GDM1 (cell line): ENCODE data around the gene SSTR5.

Experiments
- DNase-seq: peaks from one replicate; lab custom pipeline; 2025; lab: John Stamatoyannopoulos, UW

SSTR5 gene

DNA sequence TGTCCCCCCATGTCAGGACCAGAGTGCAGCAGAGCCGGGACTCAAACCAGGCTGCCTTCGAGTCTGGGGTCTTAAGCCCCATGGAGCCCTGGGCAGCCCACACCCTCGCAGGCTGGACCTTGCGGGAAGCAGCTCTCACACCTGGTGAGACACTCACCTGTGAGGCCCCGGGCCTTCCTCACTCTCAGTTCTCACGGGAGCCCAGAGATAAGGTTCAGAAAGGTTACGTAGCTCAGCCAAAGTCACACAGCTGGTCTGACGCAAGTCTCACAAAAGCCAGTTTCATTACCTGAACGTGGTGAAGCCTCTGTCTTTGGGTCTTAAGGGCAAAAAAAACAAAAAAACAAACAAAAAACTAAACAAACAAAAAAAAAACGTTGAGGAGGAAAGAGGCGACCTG is 32.8 kb upstream of the SSTR5 start:
- DNase-seq = no peak

DNA sequence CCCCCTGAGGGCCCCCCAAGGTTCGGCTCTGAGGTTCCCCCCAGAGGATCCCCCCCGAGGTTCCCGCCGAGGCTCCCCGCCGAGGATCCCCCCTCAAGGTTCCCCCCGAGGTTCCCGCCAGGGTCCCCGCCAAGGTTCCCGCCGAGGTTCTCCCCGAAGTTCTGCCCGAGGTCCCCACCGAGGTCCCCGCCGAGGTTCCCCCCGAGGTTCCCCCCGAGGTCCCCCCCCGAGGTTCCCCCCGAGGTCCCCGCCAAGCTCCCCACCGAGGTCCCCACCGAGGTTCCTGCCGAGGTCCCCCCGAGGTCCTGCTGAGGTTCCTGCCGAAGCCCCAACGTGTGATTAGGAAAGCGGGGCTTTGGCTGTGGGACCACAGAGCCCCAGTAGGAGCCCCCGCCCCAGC is 32.2 kb upstream of the SSTR5 start:
- no peak for DNase-seq

DNA sequence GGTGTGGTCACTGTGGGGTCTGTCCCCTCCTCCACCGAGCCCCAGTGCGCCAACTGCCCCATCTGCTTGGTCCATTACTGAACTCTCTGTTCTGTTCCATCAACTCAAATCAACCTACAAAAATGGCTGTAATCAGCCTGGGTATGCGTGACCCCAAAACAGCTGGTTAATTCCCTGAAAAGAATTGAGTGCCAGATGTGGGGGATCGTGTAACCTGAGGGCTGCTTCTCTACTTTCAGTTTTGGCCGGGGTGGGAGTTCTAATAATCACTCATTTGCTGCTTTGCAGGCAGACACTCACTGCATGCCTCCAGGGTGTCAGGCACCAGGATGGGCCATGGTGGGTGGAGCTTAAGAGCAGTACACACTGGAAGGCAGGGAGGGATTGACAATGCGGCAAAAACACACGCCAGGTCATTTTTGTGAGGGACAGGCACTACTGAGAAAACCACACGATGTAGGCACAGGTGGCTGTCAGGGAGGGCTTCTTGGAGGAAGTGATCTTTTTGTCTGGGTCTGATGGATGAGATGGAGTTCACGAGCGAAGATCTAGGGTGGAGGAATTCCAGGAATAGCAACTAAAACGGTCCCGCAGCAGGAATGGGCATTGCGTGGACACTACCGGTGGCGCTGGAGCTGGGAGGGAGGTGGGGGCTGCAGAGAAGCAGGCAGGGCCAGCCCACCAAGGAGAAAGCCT is 30.4 kb upstream of the SSTR5 start:
- DNase-seq = no peak

DNA sequence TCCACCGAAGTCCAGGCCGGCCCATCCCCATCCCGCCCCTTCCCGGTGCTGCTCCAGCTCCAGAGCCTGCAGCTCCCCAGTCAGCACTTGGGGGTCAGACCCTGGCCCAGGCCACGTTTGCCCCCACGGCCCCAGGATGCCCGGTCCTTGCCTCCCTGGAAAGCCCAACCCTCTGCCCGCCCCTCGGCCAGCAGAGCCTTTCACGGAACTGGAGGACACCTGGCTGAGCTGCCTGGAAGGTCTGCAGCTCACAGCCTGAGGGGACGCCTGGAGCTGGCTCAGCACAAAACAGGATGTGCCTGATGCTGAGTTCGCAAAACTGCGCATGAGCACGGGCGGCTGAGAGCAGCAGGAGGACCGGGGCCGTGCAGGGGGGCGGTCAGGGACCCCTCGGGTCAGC is 29.7 kb upstream of the SSTR5 start:
- DNase-seq = no peak

DNA sequence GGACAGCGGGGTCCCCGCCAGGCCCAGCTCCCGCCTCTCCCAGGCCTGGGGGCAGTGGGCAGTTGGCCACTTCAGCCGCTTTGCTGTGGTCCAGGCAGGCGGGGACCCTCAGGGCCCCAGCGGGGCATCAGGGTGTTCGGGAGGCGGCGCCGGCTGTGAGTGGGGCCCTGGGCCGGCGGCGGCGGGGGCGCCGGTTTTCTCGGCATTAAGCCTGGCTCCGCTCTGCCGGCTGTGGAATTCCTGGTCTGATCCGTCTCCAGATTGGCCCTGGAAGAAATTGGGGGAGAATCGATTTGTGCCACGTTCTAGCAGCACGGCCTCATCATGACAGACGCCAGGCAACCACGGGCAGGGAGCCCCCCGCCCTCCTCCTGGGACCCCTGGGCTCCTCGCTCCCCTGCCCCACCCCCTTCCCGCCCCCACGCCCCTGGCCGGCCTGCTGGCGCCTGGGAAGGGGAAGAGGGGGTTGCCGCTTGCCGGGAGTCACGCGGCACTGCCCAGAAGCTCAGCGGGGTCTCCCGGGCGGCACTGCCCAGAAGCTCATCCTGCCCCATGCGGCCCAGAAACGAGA is 28.6 kb upstream of the SSTR5 start:
- no peak for DNase-seq

DNA sequence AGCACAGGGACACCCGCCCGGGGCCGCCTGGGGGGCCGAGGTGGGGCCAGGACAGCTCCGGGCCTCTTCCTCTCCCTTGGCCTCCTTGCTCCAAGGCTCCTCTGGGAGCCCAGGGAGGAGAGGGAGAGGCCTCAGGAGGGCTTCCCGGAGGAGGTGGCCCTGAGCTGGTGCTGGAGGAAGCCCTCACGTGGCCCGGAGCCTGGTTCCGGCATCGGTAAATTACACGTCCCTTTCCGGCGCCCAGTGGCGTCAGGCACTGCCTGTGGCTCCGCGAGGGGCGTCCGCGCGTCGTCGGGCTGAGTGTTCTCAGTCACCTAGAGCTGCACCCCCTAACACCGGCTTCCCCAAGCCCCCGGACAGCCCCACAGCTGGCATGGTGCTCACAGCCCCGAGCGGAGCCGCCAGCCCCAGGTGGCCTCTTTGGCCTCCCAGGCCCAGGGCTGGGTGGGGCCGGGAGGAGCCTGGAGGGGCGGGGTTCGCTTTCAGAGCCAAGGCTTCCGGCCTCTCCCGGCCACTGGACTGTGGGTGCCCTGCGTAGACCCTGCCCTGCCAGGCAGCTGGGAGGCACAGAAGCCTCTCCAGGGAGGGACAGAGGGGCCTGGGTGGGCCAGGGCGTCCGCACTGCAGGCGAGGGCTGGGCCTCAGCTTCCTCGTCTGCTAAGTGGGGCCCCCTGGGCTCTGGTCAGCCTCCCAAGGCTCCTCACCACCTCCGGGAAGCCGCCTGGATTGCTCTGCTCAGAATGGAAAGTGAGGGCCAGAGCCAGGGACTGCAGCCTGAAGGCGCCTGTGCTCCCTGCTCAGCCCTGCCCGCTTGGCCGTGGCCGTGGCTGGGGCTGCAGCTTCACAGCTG is 27.9 kb upstream of the SSTR5 start:
- no peak for DNase-seq

DNA sequence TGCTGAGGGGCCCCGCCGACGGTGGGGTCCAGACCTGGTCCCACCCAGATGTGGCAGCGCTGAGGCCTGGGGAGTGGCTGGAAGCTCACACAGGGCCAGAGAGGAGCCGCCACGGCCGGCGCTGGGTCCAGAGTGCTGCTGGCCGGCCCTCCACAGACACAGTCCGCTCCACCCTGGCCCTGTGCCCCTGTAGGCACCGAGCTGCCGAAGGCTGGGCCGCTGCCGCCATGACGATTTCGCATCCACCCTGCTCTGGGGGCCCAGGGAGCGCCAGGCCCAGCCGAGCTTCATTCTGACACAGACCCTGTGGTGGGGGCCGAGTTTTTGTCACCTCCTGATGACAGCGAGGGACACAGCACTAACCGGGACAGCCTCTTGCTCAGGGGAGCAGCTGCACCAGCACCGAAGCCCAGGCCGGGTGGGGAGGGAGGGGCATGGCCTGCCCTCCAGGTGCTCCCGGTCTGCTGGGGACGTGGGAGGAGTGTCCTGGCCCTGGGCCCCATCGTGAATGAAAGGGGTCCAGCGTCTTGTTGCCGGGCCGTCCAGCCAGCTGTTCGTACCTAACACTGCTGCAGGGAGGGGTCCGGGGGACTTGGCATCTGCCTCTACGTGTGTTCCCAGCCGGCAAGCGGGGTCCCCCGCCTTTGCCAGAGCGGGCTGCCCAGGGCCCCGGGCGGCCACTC is 27.1 kb upstream of the SSTR5 start:
- DNase-seq = no peak

DNA sequence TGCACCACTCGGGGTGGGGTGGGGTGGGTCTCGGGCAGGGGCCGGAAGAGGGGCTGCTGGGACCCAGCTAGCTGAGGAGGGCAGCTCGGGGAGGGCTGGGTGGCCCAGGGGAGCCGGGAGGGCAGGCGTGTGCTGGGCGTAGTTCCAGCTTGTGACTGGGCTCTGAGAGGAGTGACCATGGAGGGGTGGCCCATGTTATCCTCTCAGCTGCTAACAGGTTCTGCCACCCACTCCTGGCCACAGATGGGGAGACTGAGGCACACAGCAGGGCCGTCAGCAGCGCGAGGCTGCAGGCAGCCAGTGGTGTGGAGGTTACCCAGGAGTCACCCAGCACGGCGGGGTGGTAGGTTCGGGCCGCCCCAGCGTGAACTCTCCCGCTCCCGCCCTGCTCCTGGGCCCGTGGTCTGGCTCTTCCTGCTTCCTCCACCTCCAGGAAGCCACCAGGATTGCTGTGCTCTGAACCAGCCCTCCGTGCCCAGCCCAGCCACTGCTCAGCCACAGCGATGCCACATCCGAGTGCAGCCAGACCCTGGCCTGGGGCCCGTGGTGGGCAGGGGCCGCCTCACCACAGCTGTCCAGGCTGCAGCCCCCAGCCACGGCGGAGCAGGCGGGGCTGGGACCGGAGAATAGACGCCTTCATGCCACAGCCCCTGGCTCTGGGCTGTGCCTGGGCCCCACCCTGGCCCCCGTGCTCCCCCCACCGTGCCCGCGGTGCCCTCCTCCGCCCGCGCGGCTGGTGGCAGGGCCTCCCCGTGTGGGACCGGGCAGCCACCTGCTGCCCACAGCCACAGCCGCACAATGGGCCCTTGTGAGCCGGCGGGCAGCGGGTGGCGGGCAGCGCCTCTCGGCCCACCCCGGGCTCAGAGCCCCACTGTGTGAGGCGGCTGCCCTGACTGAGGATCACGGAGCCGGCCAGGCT is 26.3 kb upstream of the SSTR5 start:
- no peak for DNase-seq

DNA sequence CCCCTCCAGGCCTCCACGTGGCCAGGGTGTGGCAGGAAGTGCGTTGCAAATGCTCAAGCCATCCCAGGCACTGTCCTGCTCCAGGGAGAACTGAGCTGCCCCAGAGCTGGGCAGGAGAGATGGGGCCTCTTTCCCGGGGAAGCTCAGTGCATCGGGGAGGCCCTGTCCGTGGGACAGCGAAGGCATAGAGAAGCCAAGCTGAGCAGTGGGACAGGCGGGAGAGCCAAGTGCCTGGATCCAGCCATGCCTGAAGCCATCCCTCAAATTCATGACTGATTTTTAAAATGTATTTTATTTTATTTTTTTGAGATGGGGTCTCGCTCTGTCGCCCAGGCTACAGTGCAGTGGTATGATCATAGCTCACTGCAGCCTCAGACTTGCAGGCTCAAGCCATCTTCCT is 25.4 kb upstream of the SSTR5 start:
- DNase-seq = no peak

DNA sequence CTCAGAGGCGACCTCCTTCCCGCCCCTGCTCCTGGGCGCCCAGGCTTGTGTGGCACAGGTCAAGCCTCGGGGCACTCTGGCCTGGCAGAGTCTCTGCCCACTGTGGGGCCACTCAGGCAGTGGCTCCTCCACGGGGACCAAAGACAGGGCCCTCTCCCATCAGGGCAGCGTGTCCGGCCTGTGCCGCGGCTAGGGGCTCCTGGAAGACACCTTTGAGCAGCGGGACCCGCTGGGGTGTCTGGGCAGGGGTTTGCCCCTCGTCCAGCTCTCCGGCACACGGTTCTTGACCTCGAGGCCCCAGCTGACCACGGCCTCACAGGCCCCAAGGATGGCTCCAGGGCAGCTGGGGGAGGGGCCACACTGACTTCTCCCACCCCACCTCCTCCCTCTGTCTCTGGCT is 24.7 kb upstream of the SSTR5 start:
- no peak for DNase-seq

DNA sequence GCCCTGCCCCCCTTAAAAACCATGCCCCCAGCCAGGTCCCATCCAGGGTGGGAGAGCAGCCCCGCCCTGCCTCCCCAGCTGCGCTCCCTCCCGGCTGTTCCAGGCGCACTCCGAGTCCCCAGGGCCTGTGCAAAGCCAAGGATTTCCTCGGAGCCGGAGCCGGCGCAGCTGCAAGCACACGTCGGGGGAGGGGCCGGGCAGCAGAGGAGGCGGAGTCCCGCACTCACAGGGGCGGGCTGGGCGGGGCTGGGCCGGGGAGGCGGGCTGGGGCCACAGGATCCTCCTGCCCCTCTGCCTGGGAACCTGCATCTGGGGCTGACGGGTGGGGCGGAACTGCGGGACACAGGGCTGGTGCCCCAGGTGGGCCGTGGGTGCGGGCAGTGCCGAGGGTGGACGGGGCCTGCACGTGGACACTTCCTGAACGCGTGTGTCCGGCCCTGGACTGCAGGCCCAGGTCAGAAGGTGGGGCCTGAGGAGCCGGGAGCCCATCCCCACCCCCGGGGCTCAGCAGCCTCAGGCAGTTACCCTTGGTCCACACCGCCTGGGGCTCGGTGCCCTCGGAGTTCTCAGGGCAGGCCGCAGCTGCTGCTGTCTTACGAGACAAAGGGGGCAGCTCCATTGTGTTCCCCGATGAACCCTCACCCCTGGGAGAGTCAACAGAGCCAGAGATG is 24.0 kb upstream of the SSTR5 start:
- DNase-seq = no peak

DNA sequence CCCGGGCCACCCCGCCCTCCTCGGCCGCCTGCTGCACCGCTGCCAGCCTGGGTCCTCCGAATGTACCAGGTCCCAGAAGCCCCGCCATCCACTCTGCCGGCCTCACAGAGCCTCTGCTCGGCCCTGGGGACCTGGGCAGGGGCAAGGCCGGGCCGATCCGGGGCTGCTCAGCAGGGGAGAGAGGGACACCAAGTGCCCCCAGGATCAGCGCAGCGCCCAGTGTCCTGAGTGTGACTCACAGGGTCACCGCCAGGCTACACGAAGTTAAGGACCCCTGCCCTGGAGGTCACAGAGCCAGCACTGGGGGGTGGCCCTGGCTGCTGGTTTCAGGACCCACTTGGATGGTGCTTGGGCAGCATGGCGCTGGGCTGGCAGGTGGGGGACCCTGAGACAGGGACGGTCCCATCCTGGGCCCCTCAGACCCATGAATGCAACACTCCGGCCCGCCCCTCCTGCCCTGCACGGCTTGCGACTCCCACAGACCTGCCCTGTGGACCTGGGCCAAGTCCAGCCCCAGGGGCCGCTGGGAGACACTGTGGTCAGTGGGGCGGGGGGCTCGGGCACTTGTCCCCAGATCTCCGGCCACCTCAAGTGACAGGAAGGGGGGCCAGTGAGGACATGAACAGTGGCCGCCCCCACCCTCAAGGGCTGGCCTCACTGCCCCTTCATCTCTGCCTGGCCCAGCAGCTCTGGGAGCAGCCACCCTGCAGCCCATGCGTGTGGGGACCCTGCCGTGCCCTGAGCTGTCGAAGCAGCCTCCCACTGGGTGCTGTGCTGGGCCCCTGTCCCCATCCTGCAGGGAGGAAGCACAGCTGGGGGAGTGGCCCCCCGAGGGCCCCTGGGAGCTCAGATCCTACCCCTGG is 23.2 kb upstream of the SSTR5 start:
- DNase-seq = no peak

DNA sequence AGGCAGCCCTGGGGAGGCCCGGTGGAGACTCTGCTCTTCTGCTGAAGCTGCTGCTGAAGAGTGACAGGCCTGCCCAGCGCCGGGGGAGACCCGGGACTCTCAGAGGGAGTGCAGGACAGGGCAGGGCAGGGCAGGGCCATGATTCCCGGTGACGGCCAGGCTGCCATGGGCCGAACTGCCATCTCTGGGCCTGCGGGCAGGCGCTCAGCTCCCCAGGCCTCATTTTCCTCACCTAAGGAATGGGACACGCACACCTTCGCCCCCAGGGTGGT is 22.6 kb upstream of the SSTR5 start:
- DNase-seq = no peak

DNA sequence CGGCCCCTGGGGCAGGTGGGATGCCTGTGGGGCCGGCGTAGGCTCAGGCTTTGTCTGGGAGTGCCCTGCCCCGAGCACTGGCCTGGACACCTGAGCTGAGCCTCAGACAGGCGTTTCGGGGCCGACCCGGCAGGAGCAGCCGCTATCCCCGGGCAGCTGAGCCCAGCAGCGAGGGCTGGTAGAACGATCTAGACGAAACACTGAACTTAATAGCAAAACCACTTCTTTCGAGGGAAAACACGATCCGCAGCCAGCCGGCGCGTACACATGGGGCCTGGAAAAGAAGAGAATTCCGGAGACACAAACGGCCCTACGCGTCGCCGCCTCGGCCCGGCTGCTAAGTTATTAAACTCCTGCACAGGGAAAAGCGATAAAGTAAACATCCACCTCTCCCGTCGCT is 22.0 kb upstream of the SSTR5 start:
- no peak for DNase-seq

DNA sequence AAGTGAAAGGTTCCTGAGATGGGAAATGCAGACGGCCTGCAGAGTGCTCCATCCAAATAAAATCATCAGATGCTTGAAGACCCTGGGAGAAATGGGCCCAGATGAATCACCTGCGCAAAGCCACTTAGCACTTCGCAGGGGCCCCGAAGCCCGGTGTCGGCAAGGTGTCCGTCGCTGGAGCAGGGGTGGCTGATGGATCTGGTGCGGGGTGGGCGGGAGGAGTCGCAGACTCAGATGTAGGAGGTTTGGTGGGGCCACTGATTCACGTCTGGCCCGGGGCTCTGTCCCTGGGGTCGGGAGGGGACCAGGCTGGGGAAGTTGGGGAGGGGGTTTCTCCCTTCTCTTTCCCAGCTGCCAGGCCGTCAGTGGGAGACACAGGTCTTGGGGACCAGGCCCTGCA is 21.6 kb upstream of the SSTR5 start:
- DNase-seq = no peak

DNA sequence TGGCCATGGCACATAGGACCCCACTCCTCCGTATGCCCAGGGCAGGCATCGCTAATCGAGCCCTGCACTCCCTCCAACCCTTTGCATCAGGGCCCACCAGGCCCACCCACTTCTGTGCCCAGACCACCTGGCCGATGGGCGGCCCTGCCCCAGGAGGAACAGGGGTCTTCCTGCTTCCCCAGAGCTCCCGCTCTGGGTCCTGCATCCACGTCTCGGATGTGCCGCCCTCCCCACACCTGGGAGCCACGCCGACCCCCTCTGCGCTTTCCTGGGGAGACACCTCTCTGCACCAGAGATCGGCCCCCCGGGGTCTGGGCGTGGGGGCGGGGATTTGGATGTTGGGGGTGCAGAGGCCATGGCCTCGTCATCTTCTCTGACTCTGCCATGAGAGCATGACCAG is 21.1 kb upstream of the SSTR5 start:
- DNase-seq = no peak

DNA sequence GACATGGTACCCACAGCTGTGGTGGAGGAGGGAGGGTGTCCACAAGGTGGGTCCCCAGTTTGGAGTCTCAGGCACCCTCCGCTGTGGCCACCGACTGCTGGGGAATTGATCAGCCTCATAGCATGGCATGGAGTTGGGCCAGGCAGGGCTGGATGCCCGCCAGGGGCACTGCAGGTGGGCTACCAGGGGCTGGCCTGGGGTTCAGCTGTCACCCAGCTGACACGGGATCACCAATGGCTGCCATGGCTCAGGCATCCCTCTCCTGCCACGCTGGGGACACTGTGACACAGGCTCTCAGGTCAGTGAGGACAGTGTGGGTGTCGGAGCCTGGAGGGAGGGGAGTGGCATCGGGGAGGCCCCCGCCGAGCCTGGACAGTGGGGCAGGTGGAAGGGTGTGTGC is 19.8 kb upstream of the SSTR5 start:
- no peak for DNase-seq

DNA sequence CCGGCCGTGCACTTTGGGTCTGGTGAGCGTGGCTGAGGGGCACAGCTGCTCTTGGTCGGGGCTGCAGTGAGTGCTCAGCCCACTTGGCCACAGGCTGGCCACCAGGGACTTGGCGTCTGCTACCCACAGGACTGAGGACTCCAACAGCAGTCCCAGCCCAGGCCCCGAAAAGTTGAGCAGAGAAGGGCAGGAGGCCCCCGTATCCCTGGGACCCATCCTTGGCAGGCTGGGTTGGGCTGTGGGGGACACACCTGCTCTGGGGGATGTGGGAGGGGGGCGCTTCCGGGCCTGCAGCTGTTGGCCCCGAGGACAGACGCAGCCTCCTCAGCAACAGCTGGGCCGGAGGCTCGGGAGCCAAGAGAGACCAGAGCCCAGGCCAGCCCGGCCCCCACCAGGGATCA is 19.4 kb upstream of the SSTR5 start:
- no peak for DNase-seq

DNA sequence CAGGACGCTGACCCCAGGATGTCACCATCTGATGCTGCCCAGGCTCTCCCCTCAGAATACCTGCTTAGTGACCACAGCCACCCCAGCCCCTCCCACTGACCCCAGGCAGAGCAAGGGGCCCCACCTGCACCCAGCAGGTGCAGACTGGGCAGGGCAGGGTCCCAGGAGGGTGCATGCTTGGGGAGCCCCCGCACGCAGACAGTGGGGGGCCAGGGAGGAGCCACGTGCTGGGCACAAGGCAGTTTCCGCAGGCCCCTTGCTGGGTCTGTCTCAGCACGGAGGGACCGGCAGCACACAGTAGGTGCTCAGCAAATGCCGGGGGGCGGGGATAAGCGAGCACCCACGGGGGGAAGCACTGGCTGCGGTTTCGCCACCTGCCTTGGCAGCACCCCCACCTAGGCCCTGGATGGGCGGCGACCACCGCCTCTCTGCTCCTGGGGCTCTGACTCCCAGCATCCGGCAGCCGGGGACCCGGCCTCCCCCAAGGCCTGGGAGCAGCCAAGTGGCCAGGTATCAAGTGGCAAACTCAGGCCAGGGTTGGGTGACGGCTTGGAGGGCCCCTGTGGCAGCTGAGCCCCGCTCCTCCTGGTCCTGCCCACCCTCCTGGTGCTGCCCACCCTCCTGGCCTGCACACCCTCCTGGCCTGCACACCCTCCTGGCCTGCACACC is 18.7 kb upstream of the SSTR5 start:
- no peak for DNase-seq
